HL-60/S4 treated with retinoic acid at 250 ng/mL for 4 days and 3 days (cell line): ENCODE data around the gene RAPGEF1.
"Not testable (repeated sequence)": the region's sequence is repeated elsewhere in the genome, so short reads cannot be mapped to it uniquely, and the experiment has no call there.

Source experiments
- in situ Hi-C: fragments of 300-500 bp; cut with MboI; formaldehyde crosslinking; loops from 2 replicates; pipeline ENCODE4 v1.7.0; 2022; ENCODE audit warnings: low sequenced_read_pairs

Gene RAPGEF1

GRCh38 chr9:131656356-131657036 is 83.4 kb downstream of the RAPGEF1 start:
- in situ Hi-C loops = no loop called here

GRCh38 chr9:131654369-131654768 is 85.5 kb downstream of the RAPGEF1 start:
- in situ Hi-C loops = not testable (repeated sequence)

- in situ Hi-C loops = no loop called here
Observed at GRCh38 chr9:131651599-131651998, 88.3 kb downstream of the RAPGEF1 start.

- in situ Hi-C loops = no loop called here
Observed at GRCh38 chr9:131651160-131651559, 88.7 kb downstream of the RAPGEF1 start.

- in situ Hi-C loops = no loop called here
Observed at GRCh38 chr9:131650254-131650653, 89.6 kb downstream of the RAPGEF1 start.

- in situ Hi-C loops = no loop called here
Observed at GRCh38 chr9:131649646-131650045, 90.2 kb downstream of the RAPGEF1 start.

GRCh38 chr9:131645078-131645776 is 94.6 kb downstream of the RAPGEF1 start:
- in situ Hi-C loops = no loop called here

- in situ Hi-C loops = no loop called here
Observed at GRCh38 chr9:131642496-131643083, 97.3 kb downstream of the RAPGEF1 start.

GRCh38 chr9:131641618-131642495 is 98.0 kb downstream of the RAPGEF1 start:
- in situ Hi-C loops = no loop called here

- in situ Hi-C loops = no loop called here
Observed at GRCh38 chr9:131640438-131641137, 99.3 kb downstream of the RAPGEF1 start.

- in situ Hi-C loops = no loop called here
Observed at GRCh38 chr9:131639769-131640437, 100.0 kb downstream of the RAPGEF1 start.

GRCh38 chr9:131636593-131636992 is 103.3 kb downstream of the RAPGEF1 start:
- in situ Hi-C loops = no loop called here

- in situ Hi-C loops = no loop called here
Observed at GRCh38 chr9:131635892-131636291, 104.0 kb downstream of the RAPGEF1 start.

GRCh38 chr9:131635285-131635684 is 104.6 kb downstream of the RAPGEF1 start:
- in situ Hi-C loops = no loop called here

- in situ Hi-C loops = no loop called here
Observed at GRCh38 chr9:131633491-131634031, 106.3 kb downstream of the RAPGEF1 start.

GRCh38 chr9:131631306-131631705 is 108.6 kb downstream of the RAPGEF1 start:
- in situ Hi-C loops = no loop called here

GRCh38 chr9:131630205-131630831 is 109.6 kb downstream of the RAPGEF1 start:
- in situ Hi-C loops = no loop called here

GRCh38 chr9:131629825-131630204 is 110.1 kb downstream of the RAPGEF1 start:
- in situ Hi-C loops = no loop called here

GRCh38 chr9:131629226-131629500 is 110.7 kb downstream of the RAPGEF1 start:
- in situ Hi-C loops = no loop called here
